ENCODE data around the gene ZNF605.
"Not testable (repeated sequence)": the region's sequence is repeated elsewhere in the genome, so short reads cannot be mapped to it uniquely, and the experiment has no call there.

ZNF605 gene

DNA sequence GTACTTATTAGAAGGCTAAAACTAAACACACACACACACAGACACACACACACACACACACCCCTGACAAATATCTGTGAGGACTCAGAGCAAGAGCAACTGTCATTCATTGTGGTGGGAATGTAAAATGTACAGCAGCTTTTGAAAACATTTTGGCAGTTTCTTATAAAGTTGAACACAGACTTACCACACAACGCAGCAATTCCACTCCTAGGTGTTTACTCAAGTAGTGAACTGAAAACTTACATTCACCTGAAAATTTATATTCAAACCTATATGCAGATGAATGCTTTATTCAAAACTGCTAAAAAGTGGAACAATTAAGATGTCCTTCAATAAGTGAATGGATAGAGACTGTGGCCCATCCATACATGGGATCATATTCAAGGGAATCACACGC, 18.6 kb downstream of the ZNF605 start:
- TF ChIP-seq, protein P1, sequence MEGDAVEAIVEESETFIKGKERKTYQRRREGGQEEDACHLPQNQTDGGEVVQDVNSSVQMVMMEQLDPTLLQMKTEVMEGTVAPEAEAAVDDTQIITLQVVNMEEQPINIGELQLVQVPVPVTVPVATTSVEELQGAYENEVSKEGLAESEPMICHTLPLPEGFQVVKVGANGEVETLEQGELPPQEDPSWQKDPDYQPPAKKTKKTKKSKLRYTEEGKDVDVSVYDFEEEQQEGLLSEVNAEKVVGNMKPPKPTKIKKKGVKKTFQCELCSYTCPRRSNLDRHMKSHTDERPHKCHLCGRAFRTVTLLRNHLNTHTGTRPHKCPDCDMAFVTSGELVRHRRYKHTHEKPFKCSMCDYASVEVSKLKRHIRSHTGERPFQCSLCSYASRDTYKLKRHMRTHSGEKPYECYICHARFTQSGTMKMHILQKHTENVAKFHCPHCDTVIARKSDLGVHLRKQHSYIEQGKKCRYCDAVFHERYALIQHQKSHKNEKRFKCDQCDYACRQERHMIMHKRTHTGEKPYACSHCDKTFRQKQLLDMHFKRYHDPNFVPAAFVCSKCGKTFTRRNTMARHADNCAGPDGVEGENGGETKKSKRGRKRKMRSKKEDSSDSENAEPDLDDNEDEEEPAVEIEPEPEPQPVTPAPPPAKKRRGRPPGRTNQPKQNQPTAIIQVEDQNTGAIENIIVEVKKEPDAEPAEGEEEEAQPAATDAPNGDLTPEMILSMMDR (IDR thresholded peaks at IDR 0.05; ENCODE audit: low read depth, low read length): no peak
- DNase-seq (ENCODE audit: low read depth in 2 of 2): no peak
- H3K4me3 ChIP-seq (replicated peaks in 1 of 2; ENCODE audit: low read depth in 2 of 2, low read length in 2 of 2): no peak overlapping the region

DNA sequence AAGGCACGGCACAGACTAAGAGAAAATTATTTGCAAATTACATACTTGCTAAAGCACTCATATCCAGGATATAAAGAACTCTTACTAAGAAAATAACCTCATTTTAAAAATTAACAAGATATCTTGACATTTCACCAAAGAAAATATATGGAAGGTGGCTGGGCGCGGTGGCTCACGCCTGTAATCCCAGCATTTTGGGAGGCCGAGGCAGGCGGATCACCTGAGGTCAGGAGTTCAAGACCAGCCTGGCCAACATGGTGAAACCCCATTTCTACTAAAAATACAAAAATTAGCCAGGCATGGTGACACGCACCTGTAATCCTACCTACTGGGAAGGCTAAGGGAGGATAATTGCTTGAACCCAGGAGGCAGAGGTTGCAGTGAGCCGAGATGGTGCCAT, 19.2 kb downstream of the ZNF605 start:
- not testable (repeated sequence) for H3K4me3 ChIP-seq (replicated peaks in 1 of 2; ENCODE audit: low read depth in 2 of 2, low read length in 2 of 2); DNase-seq (ENCODE audit: low read depth in 2 of 2)

GRCh38 chr12:132936163-132936562, 19.9 kb downstream of the ZNF605 start:
- DNase-seq (ENCODE audit: low read depth in 2 of 2): no peak
- TF ChIP-seq, protein P1 (IDR thresholded peaks at IDR 0.05; ENCODE audit: low read depth, low read length): no peak
- H3K4me3 ChIP-seq (replicated peaks in 1 of 2; ENCODE audit: low read depth in 2 of 2, low read length in 2 of 2): no peak overlapping the region

DNA sequence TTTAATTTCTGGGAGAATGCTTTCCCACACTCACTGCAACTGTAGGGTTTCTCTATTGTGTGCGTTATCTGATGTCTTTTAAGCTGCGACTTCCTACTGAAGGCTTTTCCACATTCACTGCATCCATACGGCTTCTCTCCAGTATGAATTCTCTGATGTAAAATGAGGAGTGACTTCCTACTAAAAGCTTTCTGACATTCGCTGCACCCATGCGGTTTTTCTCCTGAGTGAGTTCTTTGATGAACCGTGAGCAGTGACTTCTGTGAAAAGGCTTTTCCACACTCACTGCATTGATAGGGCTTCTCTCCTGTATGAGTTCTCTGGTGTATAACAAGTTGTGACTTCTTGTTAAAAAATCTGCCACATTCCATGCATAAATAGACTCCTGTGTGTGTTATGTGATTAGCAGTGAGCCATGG, 29.7 kb downstream of the ZNF605 start:
- TF ChIP-seq, protein P1 (IDR thresholded peaks at IDR 0.05; ENCODE audit: low read depth, low read length): no peak
- DNase-seq (ENCODE audit: low read depth in 2 of 2): peak in 1 of 2 donors; percentile 16
- H3K4me3 ChIP-seq (replicated peaks in 1 of 2; ENCODE audit: low read depth in 2 of 2, low read length in 2 of 2): no peak overlapping the region

GRCh38 chr12:132925597-132926414, 30.3 kb downstream of the ZNF605 start:
- peak in 1 of 2 donors; percentile 20 for DNase-seq (ENCODE audit: low read depth in 2 of 2)
- H3K4me3 ChIP-seq (replicated peaks in 1 of 2; ENCODE audit: low read depth in 2 of 2, low read length in 2 of 2): no peak overlapping the region
- TF ChIP-seq, protein P1 (IDR thresholded peaks at IDR 0.05; ENCODE audit: low read depth, low read length): no peak

DNA sequence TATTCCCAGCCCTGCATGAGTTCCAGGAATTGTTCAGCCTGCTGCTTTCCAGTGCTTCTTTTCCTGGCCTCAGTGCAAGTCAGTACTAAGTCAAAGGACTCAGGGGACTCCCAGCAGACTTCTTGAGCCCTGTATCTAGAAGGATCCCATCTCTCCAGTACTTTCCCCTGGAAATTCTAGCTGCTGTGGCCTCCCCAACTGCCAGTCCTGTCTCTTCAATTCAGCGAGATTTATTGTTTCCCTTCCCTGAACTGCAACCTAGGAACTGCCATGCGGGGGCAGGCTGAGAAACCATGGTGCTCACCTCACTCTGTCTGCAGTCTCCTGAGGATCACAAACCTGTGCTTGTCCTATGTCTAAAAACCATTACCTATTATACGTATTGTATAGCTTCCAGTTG, 31.8 kb downstream of the ZNF605 start:
- H3K4me3 ChIP-seq (replicated peaks in 1 of 2; ENCODE audit: low read depth in 2 of 2, low read length in 2 of 2): no peak overlapping the region
- TF ChIP-seq, protein P1 (IDR thresholded peaks at IDR 0.05; ENCODE audit: low read depth, low read length): no peak

GRCh38 chr12:132923356-132923909, 32.7 kb downstream of the ZNF605 start:
- DNase-seq (ENCODE audit: low read depth in 2 of 2): no peak
- H3K4me3 ChIP-seq (replicated peaks in 1 of 2; ENCODE audit: low read depth in 2 of 2, low read length in 2 of 2): no peak overlapping the region
- TF ChIP-seq, protein P1 (IDR thresholded peaks at IDR 0.05; ENCODE audit: low read depth, low read length): no peak

More for the DNA sequence above, 31.8 kb downstream of the ZNF605 start:
- no peak for DNase-seq (ENCODE audit: low read depth in 2 of 2)

All from cardiac fibroblast (primary cell).